K562 (cell line): Measurements from ENCODE around the gene NPC1. TPM values are rescaled to one million over a fixed set of nuclear protein-coding genes. Genes with fewer than 3 reads are reported as not detected.

Experiments
- CLOCK ChIP-seq: fragments of 250-450 bp; sonication (Bioruptor Pico); IDR thresholded peaks from 2 replicates; pipeline ENCODE4 v1.4.0; 2020; ENCODE audit warnings: mild to moderate bottlenecking, moderate library complexity, borderline replicate concordance
- CREB3 ChIP-seq: fragments of 450-650 bp; conservative IDR thresholded peaks from 2 replicates; pipeline ENCODE4 v1.6.1; 2016; ENCODE audit warnings: missing genetic modification characterization, low read depth, mild to moderate bottlenecking, missing compliant biosample characterization, moderate library complexity
- E2F1 ChIP-seq: sonication (generic); formaldehyde crosslinking; IDR thresholded peaks from 2 replicates; pipeline ENCODE4 v1.8.1; 2023; ENCODE audit warnings: mild to moderate bottlenecking, missing genetic modification reagents, moderate library complexity
- ETV5 ChIP-seq: sonication (generic); formaldehyde crosslinking; IDR thresholded peaks from 2 replicates; pipeline ENCODE4 v1.4.0; 2020; ENCODE audit warnings: low read depth, mild to moderate bottlenecking, missing genetic modification reagents
- HNRNPL ChIP-seq: fragments of 200-400 bp; formaldehyde crosslinking; IDR thresholded peaks from 2 replicates; pipeline ENCODE4 v1.6.1; 2017; ENCODE audit warnings: low read depth, mild to moderate bottlenecking, low read length
- HNRNPLL ChIP-seq: fragments of 200-400 bp; formaldehyde crosslinking; IDR thresholded peaks from 2 replicates; pipeline ENCODE4 v1.6.1; 2017; ENCODE audit warnings: low read length, low read depth, mild to moderate bottlenecking; ENCODE audit not compliant: poor library complexity, severe bottlenecking
- MAFF ChIP-seq: IDR thresholded peaks from 2 replicates; pipeline ENCODE4 v1.6.1; 2012; ENCODE audit warnings: low read length, improper control_type of control experiment
- NCOA1 ChIP-seq: fragments of 450-650 bp; IDR thresholded peaks from 2 replicates; pipeline ENCODE4 v1.6.1; 2016; ENCODE audit warnings: low read depth
- NFXL1 ChIP-seq: fragments of 450-650 bp; formaldehyde crosslinking; IDR thresholded peaks from 2 replicates; pipeline ENCODE4 v1.4.0; 2021; ENCODE audit warnings: mild to moderate bottlenecking
- TBP ChIP-seq: optimal IDR thresholded peaks from 2 replicates; pipeline ENCODE3; 2011; ENCODE audit warnings: low read depth, low read length, improper control_type of control experiment
- ZC3H4 ChIP-seq: sonication (generic); formaldehyde crosslinking; IDR thresholded peaks from 2 replicates; pipeline ENCODE4 v1.9.0; 2021; ENCODE audit warnings: missing genetic modification reagents, borderline replicate concordance
- ZNF282 ChIP-seq: sonication (generic); formaldehyde crosslinking; IDR thresholded peaks from 2 replicates; pipeline ENCODE4 v1.8.1; 2023; ENCODE audit warnings: missing genetic modification reagents
- polyA plus RNA-seq, 8 experiments: library from polyadenylated mRNA; depleted of rRNA in 4 of 8; stranded (reverse) in 5 of 8; unstranded in 3 of 8; fragments of >200 nt; fragmentation: Nextera tagmentation in 2 of 8; fragmentation: Illumina TruSeq in 1 of 8; extraction: Ambion mirVana in 2 of 8; extraction: Trizol in 1 of 8; gene quantifications; 2 replicates each; pipeline versions ENCODE4 v1.2.1 to v1.2.3, GENCODE V29; 2011 to 2014; ENCODE audit warnings: inconsistent platforms in 1 of 8, missing spikeins in 1 of 8
- total RNA-seq, 7 experiments: library from RNA; depleted of rRNA in 6 of 7; stranded (reverse); fragments of >200 nt in 6 of 7; fragmentation: Illumina TruSeq in 2 of 7; extraction: Trizol in 2 of 7; gene quantifications; 2 replicates each; pipeline versions ENCODE4 v1.2.1 to v1.2.3, GENCODE V29; 2011 to 2021; ENCODE audit warnings: low replicate concordance in 1 of 7
- TF ChIP-seq, protein P1 (sequence below): fragments of 450-650 bp; IDR thresholded peaks from 2 replicates; pipeline ENCODE4 v1.6.1; 2016; ENCODE audit warnings: mild to moderate bottlenecking
- TF ChIP-seq, protein P2 (sequence below): IDR thresholded peaks from 2 replicates; pipeline ENCODE4 v1.6.1; 2016; ENCODE audit warnings: missing genetic modification characterization, missing compliant biosample characterization
- TF ChIP-seq, protein P3 (sequence below): fragments of 250-450 bp; sonication (Bioruptor Pico); IDR thresholded peaks from 2 replicates; pipeline ENCODE4 v1.4.0; 2020; ENCODE audit warnings: mild to moderate bottlenecking

The NPC1 gene
- total and polyA plus RNA-seq, 9 of the 15 experiments (the other 6 are each of a cell fraction or from before 2014, with no cell fraction given), result 17.1 to 45.9 (median 27.6) TPM

DNA sequence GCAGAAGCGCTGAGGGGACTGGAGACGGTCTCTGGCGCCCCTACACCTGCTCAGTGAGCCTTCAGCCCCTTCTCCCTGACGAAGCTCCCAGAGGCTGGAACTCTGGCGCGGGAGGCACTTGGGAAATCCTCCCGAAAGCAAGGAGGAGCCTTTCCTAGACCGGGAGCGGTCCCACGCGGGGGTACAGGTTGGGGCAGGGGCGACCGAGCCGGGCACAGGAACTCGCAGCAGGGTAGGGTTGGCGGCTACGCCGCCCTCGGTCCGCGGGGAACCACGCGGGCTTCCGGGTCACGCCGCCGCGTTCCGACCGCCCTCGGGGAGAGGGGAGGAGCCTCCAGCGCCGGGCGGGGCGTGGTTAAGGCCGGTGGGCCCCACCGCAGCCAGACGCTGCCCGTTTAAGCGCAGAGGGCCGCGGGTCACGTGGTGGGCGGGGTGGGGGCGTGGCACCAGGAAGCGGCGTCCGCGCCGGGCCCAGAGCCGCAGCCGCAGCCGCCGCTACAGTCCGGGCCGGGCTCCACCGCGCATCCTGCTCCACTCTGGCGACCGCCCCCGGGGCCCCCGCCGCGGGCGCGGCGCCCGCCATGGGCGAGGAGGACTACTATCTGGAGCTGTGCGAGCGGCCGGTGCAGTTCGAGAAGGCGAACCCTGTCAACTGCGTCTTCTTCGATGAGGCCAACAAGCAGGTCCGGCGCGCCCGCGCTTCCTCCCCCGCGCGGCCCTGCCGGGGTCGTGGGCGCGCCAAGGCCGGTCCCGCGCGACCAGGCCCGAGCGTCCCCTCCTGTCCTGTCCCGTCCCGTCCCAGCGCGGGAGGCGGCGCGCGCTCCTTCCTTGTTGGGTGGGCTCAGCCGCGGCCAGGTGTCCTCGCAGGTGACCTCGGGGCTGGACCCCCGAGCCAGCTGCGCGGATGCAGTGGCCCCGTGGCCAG is 83.0 kb downstream of the NPC1 start, which contains the start of gene RMC1 (continued):
- peak; percentile 54 for TF ChIP-seq ETV5
- 0 out of 2 replicates have a peak, but pooled peaks have one; percentile 83 for TF ChIP-seq ZNF282 (CRISPR knock-in tag)
- TF ChIP-seq, protein P1, sequence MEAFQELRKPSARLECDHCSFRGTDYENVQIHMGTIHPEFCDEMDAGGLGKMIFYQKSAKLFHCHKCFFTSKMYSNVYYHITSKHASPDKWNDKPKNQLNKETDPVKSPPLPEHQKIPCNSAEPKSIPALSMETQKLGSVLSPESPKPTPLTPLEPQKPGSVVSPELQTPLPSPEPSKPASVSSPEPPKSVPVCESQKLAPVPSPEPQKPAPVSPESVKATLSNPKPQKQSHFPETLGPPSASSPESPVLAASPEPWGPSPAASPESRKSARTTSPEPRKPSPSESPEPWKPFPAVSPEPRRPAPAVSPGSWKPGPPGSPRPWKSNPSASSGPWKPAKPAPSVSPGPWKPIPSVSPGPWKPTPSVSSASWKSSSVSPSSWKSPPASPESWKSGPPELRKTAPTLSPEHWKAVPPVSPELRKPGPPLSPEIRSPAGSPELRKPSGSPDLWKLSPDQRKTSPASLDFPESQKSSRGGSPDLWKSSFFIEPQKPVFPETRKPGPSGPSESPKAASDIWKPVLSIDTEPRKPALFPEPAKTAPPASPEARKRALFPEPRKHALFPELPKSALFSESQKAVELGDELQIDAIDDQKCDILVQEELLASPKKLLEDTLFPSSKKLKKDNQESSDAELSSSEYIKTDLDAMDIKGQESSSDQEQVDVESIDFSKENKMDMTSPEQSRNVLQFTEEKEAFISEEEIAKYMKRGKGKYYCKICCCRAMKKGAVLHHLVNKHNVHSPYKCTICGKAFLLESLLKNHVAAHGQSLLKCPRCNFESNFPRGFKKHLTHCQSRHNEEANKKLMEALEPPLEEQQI, result no peak
- TF ChIP-seq CLOCK, result no peak
- TF ChIP-seq TBP, result peak; percentile 60
- no peak for TF ChIP-seq NFXL1 (CRISPR knock-in tag)
- TF ChIP-seq E2F1 (CRISPR knock-in tag), result peak; percentile 63
- TF ChIP-seq, protein P2, sequence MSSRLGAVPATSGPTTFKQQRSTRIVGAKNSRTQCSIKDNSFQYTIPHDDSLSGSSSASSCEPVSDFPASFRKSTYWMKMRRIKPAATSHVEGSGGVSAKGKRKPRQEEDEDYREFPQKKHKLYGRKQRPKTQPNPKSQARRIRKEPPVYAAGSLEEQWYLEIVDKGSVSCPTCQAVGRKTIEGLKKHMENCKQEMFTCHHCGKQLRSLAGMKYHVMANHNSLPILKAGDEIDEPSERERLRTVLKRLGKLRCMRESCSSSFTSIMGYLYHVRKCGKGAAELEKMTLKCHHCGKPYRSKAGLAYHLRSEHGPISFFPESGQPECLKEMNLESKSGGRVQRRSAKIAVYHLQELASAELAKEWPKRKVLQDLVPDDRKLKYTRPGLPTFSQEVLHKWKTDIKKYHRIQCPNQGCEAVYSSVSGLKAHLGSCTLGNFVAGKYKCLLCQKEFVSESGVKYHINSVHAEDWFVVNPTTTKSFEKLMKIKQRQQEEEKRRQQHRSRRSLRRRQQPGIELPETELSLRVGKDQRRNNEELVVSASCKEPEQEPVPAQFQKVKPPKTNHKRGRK (tag), result no peak
- TF ChIP-seq, protein P3, sequence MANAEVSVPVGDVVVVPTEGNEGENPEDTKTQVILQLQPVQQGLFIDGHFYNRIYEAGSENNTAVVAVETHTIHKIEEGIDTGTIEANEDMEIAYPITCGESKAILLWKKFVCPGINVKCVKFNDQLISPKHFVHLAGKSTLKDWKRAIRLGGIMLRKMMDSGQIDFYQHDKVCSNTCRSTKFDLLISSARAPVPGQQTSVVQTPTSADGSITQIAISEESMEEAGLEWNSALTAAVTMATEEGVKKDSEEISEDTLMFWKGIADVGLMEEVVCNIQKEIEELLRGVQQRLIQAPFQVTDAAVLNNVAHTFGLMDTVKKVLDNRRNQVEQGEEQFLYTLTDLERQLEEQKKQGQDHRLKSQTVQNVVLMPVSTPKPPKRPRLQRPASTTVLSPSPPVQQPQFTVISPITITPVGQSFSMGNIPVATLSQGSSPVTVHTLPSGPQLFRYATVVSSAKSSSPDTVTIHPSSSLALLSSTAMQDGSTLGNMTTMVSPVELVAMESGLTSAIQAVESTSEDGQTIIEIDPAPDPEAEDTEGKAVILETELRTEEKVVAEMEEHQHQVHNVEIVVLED, result peak; percentile 68
- TF ChIP-seq HNRNPL, result peak; percentile 32
- no peak for TF ChIP-seq MAFF
- TF ChIP-seq NCOA1, result 0 out of 2 replicates have a peak, but pooled peaks have one; percentile 45
- TF ChIP-seq HNRNPLL, result peak; percentile 42
- TF ChIP-seq CREB3, result 0 out of 2 replicates have a peak, but pooled peaks have one; percentile 67
- TF ChIP-seq ZC3H4 (CRISPR knock-in tag), result no peak
